GM23338 (cell line): ENCODE measurements around the gene GPR171. TPM values are rescaled to one million over a fixed set of nuclear protein-coding genes. Genes with fewer than 3 reads are reported as not detected.

Experiments
- ATAC-seq: fragments of 200-7000 bp; cut with Tn5 transposase; 3 replicates; pipeline ENCODE4 v1.9.1; 2020
- DNase-seq: peaks from one replicate; pipeline ENCODE4 v3.0.0-alpha.2; 2015; ENCODE audit warnings: low spot score
- H2AFZ ChIP-seq: fragments of 200-600 bp; sonication (generic); 2 replicates; pipeline ENCODE4 v1.8.0; 2016; ENCODE audit warnings: antibody characterized with exemption, mild to moderate bottlenecking, moderate library complexity
- H3F3A ChIP-seq: fragments of 200-600 bp; sonication (generic); replicated peaks from 2 replicates; pipeline ENCODE4 v1.8.0; 2017; ENCODE audit warnings: antibody characterized with exemption, mixed run types, low read depth
- H3K27ac ChIP-seq: fragments of 200-600 bp; sonication (generic); 2 replicates; pipeline ENCODE4 v1.6.1; 2016; ENCODE audit warnings: low read depth
- H3K27me3 ChIP-seq: fragments of 200-600 bp; sonication (generic); 2 replicates; pipeline ENCODE4 v1.8.0; 2016; ENCODE audit warnings: mild to moderate bottlenecking, mixed run types, moderate library complexity; ENCODE audit not compliant: insufficient read depth
- H3K36me3 ChIP-seq: fragments of 200-600 bp; sonication (generic); 2 replicates; pipeline ENCODE4 v1.8.0; 2016; ENCODE audit warnings: mild to moderate bottlenecking; ENCODE audit not compliant: insufficient read depth
- H3K4me1 ChIP-seq: fragments of 200-600 bp; sonication (generic); 2 replicates; pipeline ENCODE4 v1.8.0; 2016; ENCODE audit warnings: mild to moderate bottlenecking, moderate library complexity; ENCODE audit not compliant: insufficient read depth
- H3K4me2 ChIP-seq: fragments of 200-600 bp; sonication (generic); 2 replicates; pipeline ENCODE4 v1.7.1; 2017; ENCODE audit warnings: mixed run types
- H3K4me3 ChIP-seq: fragments of 200-600 bp; sonication (generic); 2 replicates; pipeline ENCODE4 v1.6.1; 2016; ENCODE audit warnings: mixed run types
- H3K79me2 ChIP-seq: fragments of 200-600 bp; sonication (generic); replicated peaks from 2 replicates; pipeline ENCODE4 v1.8.0; 2017; ENCODE audit warnings: mild to moderate bottlenecking; ENCODE audit not compliant: insufficient read depth
- H3K9me2 ChIP-seq: fragments of 200-600 bp; sonication (generic); 2 replicates; pipeline ENCODE4 v1.8.0; 2017; ENCODE audit not compliant: insufficient read depth
- H4K20me1 ChIP-seq: fragments of 200-600 bp; sonication (generic); replicated peaks from 2 replicates; pipeline ENCODE4 v1.8.0; 2017; ENCODE audit warnings: mild to moderate bottlenecking; ENCODE audit not compliant: insufficient read depth
- H3K27ac Mint-ChIP-seq: 2 replicates; pipeline ENCODE4 v1.8.0; 2020; ENCODE audit warnings: inconsistent platforms, mild to moderate bottlenecking, moderate library complexity, mixed read lengths
- H3K27me3 Mint-ChIP-seq: 3 replicates; pipeline ENCODE4 v1.8.0; 2022; ENCODE audit warnings: low read depth, mild to moderate bottlenecking, moderate library complexity, mixed read lengths, inconsistent platforms; ENCODE audit not compliant: insufficient read depth, poor library complexity
- H3K36me3 Mint-ChIP-seq: 3 replicates; pipeline ENCODE4 v1.8.0; 2021; ENCODE audit warnings: low read depth, mild to moderate bottlenecking, inconsistent platforms, moderate library complexity, mixed read lengths
- H3K4me1 Mint-ChIP-seq: 3 replicates; pipeline ENCODE4 v1.8.0; 2020; ENCODE audit warnings: mild to moderate bottlenecking, inconsistent platforms, mixed read lengths
- H3K4me3 Mint-ChIP-seq: 3 replicates; pipeline ENCODE4 v1.8.0; 2021; ENCODE audit warnings: moderate library complexity, mild to moderate bottlenecking, inconsistent platforms, mixed read lengths
- H3K9me3 Mint-ChIP-seq: 3 replicates; pipeline ENCODE4 v1.8.0; 2020; ENCODE audit warnings: moderate library complexity, mild to moderate bottlenecking, inconsistent platforms, mixed read lengths
- EZH2 ChIP-seq: fragments of 200-600 bp; sonication (generic); IDR thresholded peaks from one replicate; pipeline ENCODE4 v1.8.0; 2017; ENCODE audit warnings: antibody characterized with exemption, mild to moderate bottlenecking, low read depth; ENCODE audit not compliant: unreplicated experiment
- REST ChIP-seq: IDR thresholded peaks from one replicate; pipeline ENCODE4 v1.6.1; 2018; ENCODE audit warnings: antibody characterized with exemption; ENCODE audit not compliant: unreplicated experiment
- STAT1 ChIP-seq: IDR thresholded peaks from one replicate; pipeline ENCODE4 v1.6.1; 2016; ENCODE audit warnings: antibody characterized with exemption; ENCODE audit not compliant: unreplicated experiment
- polyA plus RNA-seq: library from polyadenylated mRNA; unstranded; fragments of >200 nt; fragmentation: Nextera tagmentation; extraction: Ambion mirVana; gene quantifications from 2 replicates; pipeline ENCODE4 v1.2.1, GENCODE V29; 2016
- total RNA-seq: library from RNA; depleted of rRNA; stranded (reverse); fragments of >200 nt; shearing (Covaris generic); gene quantifications from 2 replicates; pipeline ENCODE4 v1.2.3, GENCODE V29; 2014
- TF ChIP-seq, protein P1 (sequence below): IDR thresholded peaks from 2 replicates; pipeline ENCODE4 v1.6.1; 2016; ENCODE audit warnings: antibody characterized with exemption
- TF ChIP-seq, protein P2 (sequence below), 2 experiments: fragments of 200-600 bp in 1 of 2; sonication (generic) in 1 of 2; conservative IDR thresholded peaks; 2 replicates each; pipeline versions ENCODE4 v1.5.1 to v1.6.1; 2016 to 2017; ENCODE audit warnings: antibody characterized with exemption in 2 of 2, low read depth in 2 of 2, mild to moderate bottlenecking in 2 of 2, moderate library complexity in 1 of 2

Gene GPR171
- total and polyA plus RNA-seq, 2 experiments from 2014 or later, result 3.4 TPM; not detected in 1

- no peak for TF ChIP-seq REST
These were observed 33.6 kb downstream of the GPR171 start (continued) for GRCh38 chr3:151169262-151169947.

DNA sequence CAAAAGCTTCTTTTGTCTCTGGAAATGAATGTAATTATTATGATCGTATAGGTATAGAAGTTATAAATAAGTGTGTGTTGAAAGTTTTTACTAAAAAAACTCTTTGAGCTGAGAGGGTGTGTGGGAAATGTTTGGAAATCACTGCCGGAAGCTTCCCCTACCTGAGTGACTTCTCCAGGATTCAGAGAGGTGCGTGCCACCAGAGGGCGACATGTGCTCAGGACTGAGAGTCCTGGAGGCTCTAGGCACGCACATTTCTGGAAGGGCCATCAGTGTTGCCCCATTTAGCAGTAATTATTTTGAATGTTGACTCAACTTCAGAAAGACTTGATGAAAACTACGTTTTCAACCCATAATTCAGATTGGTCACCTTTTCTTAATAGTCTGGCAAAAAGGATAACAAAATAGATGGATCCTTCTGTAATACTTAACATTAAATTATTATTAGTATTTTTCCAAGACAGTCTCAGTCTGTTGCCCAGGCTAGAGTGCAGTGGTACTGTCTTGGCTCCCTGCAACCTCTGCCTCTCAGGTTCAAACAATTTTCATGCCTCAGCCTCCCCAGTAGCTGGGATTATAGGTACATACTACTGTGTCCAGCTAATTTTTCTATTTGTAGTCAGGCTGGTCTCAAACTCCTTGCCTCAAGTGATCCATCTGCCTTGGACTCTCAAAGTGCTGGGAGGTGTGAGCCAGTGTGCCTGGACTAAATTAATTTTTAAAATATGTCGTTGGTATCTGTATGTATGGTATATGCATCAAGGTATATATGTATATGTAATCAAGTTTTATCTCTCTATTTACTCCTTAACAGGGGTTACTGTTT lies 34.5 kb downstream of the GPR171 start:
- Mint-ChIP-seq H3K36me3 (peaks cover 4% of the 10 kb centered on the region; the same call in 2 of the 3 replicates), H3K4me1 (peaks cover 24% of the 10 kb centered on the region), H3K27me3 (no peaks in the 10 kb centered on the region), H3K27ac (no peak overlapping the region), H3K4me3 (no peak overlapping the region), H3K9me3 (no peaks in the 10 kb centered on the region)
- Histone ChIP-seq H3K27me3 (no peaks in the 10 kb centered on the region), H3K4me3 (no peak overlapping the region), H3K4me2 (no peak overlapping the region), H3F3A (no peaks in the 10 kb centered on the region), H2AFZ (no peak overlapping the region), H3K79me2 (no peaks in the 10 kb centered on the region), H3K9me2 (no peaks in the 10 kb centered on the region), H3K27ac (no peak overlapping the region), H3K36me3 (0 out of 2 replicates have a peak, but pooled peaks cover 4% of the 10 kb centered on the region), H4K20me1 (no peaks in the 10 kb centered on the region), H3K4me1 (no peaks in the 10 kb centered on the region)
- TF ChIP-seq, protein P1, sequence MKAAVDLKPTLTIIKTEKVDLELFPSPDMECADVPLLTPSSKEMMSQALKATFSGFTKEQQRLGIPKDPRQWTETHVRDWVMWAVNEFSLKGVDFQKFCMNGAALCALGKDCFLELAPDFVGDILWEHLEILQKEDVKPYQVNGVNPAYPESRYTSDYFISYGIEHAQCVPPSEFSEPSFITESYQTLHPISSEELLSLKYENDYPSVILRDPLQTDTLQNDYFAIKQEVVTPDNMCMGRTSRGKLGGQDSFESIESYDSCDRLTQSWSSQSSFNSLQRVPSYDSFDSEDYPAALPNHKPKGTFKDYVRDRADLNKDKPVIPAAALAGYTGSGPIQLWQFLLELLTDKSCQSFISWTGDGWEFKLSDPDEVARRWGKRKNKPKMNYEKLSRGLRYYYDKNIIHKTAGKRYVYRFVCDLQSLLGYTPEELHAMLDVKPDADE, result no peak
- TF ChIP-seq, protein P2, sequence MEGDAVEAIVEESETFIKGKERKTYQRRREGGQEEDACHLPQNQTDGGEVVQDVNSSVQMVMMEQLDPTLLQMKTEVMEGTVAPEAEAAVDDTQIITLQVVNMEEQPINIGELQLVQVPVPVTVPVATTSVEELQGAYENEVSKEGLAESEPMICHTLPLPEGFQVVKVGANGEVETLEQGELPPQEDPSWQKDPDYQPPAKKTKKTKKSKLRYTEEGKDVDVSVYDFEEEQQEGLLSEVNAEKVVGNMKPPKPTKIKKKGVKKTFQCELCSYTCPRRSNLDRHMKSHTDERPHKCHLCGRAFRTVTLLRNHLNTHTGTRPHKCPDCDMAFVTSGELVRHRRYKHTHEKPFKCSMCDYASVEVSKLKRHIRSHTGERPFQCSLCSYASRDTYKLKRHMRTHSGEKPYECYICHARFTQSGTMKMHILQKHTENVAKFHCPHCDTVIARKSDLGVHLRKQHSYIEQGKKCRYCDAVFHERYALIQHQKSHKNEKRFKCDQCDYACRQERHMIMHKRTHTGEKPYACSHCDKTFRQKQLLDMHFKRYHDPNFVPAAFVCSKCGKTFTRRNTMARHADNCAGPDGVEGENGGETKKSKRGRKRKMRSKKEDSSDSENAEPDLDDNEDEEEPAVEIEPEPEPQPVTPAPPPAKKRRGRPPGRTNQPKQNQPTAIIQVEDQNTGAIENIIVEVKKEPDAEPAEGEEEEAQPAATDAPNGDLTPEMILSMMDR (conservative IDR thresholded peaks at IDR 0.05; ENCODE audit: low read depth in 2 of 2), result peak; percentile 89 to 95
- TF ChIP-seq EZH2, result no peak
- TF ChIP-seq STAT1, result no peak
- DNase-seq (peak; percentile 89), ATAC-seq (peak; percentile 94)
